ENCODE data around the gene PRKN. TPM values are rescaled to one million over a fixed set of nuclear protein-coding genes. Genes with fewer than 3 reads are reported as not detected.
"Not testable (repeated sequence)": the region's sequence is repeated elsewhere in the genome, so short reads cannot be mapped to it uniquely, and the experiment has no call there.

Gene PRKN
- total RNA-seq, 1 experiment from 2014 or later, result 0.46 TPM

GRCh38 chr6:161316531-161316930 is 1411.0 kb downstream of the PRKN start:
- Histone ChIP-seq H3K4me1 (ENCODE audit: control insufficient read depth, insufficient read depth, low read length) (no peaks in the 10 kb centered on the region), H3K36me3 (ENCODE audit: control insufficient read depth, insufficient read depth, low read length) (no peaks in the 10 kb centered on the region), H3K27me3 (ENCODE audit: control insufficient read depth, insufficient read depth, low read length) (no peaks in the 10 kb centered on the region), H3K27ac (ENCODE audit: low read length) (no peak overlapping the region), H3K9me3 (ENCODE audit: control insufficient read depth, insufficient read depth, low read depth, low read length) (no peaks in the 10 kb centered on the region), H3K4me3 (ENCODE audit: low read depth in 2 of 2, low read length in 2 of 2) (no peak overlapping the region)
- POLR2A ChIA-PET, result no interaction called here
- TF ChIP-seq POLR2AphosphoS5 (IDR thresholded peaks at IDR 0.05; ENCODE audit: low read depth, low read length), result no peak
- CTCF ChIA-PET, result no interaction called here
- no TSS peak for BruUV-seq (replicated peaks)
- DNase-seq (ENCODE audit: low read depth, low spot score) (no peak), ATAC-seq (no peak)
- intact Hi-C loops (cut with micrococcal nuclease; ENCODE audit: unreplicated experiment) (no loop called here), in situ Hi-C loops (cut with HindIII; ENCODE audit: low pct_unique_long_range_greater_than_20kb, low sequenced_read_pairs) (no loop called here)

DNA sequence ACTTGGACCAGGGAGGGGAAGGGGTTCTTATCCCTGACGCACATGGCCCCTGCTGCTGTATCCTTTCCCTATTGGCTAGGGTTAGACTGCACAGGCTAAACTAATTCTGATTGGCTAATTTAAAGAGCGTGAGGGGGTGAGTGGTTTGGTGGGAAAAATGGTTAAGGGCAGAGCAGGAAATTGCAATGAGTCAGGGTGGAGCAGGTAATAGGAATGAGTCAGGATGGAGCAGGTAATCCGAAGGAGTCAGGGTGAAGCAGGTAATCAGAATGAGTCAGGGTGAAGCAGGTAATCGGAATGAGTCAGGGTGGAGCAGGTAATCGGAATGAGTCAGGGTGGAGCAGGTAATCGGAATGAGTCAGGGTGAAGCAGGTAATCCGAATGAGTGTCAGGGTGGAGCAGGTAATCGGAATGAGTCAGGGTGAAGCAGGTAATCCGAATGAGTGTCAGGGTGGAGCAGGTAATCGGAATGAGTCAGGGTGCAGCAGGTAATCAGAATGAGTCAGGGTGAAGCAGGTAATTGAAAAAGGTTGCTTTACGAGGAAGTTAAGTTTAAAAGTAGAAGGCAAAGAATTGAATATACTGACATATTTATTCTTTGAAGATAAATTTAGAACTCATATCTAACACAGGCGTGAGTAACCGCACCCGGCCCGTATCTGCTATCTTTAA is 1412.2 kb downstream of the PRKN start:
- in situ Hi-C loops (cut with HindIII; ENCODE audit: low pct_unique_long_range_greater_than_20kb, low sequenced_read_pairs); CTCF ChIA-PET; POLR2A ChIA-PET; H3K4me1 ChIP-seq (ENCODE audit: control insufficient read depth, insufficient read depth, low read length); H3K27ac ChIP-seq (ENCODE audit: low read length); intact Hi-C loops (cut with micrococcal nuclease; ENCODE audit: unreplicated experiment); H3K4me3 ChIP-seq (ENCODE audit: low read depth in 2 of 2, low read length in 2 of 2); DNase-seq (ENCODE audit: low read depth, low spot score); H3K36me3 ChIP-seq (ENCODE audit: control insufficient read depth, insufficient read depth, low read length); H3K9me3 ChIP-seq (ENCODE audit: control insufficient read depth, insufficient read depth, low read depth, low read length); BruUV-seq (replicated peaks); ATAC-seq; H3K27me3 ChIP-seq (ENCODE audit: control insufficient read depth, insufficient read depth, low read length): not testable (repeated sequence)

GRCh38 chr6:161314541-161315245 is 1412.9 kb downstream of the PRKN start:
- DNase-seq (ENCODE audit: low read depth, low spot score); H3K4me1 ChIP-seq (ENCODE audit: control insufficient read depth, insufficient read depth, low read length); H3K36me3 ChIP-seq (ENCODE audit: control insufficient read depth, insufficient read depth, low read length); H3K27me3 ChIP-seq (ENCODE audit: control insufficient read depth, insufficient read depth, low read length); POLR2A ChIA-PET; CTCF ChIA-PET; BruUV-seq (replicated peaks); H3K4me3 ChIP-seq (ENCODE audit: low read depth in 2 of 2, low read length in 2 of 2); in situ Hi-C loops (cut with HindIII; ENCODE audit: low pct_unique_long_range_greater_than_20kb, low sequenced_read_pairs); H3K27ac ChIP-seq (ENCODE audit: low read length); ATAC-seq; intact Hi-C loops (cut with micrococcal nuclease; ENCODE audit: unreplicated experiment); H3K9me3 ChIP-seq (ENCODE audit: control insufficient read depth, insufficient read depth, low read depth, low read length): not testable (repeated sequence)

DNA sequence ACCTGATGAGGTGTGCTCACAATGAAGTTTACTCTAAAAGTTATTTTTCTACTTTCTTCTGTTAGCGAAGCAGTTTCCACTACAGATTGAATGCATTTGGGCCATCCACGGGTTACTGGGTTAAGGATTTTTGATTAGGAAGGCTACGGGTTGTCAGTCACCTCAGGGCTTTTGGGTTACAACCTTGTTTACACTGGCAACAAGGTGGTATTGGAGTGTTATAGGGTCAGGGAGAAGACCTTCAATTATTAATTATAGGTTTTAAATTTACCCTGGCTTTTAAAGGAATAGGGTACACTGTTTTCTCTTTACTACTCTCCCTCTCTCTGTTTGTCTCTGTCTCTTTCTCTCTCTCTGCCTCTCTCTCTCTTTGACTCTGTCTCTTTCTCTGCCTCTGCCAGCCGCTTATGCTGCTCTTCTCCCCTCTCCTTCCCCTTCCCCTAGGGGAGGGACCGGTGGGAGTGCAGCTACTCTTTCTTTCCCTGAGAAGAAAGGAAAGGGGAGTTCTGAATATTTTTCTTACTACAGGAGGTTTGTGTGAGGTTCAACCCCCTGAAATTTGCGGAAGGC is 1413.5 kb downstream of the PRKN start:
- ATAC-seq (no peak), DNase-seq (ENCODE audit: low read depth, low spot score) (no peak)
- intact Hi-C loops (cut with micrococcal nuclease; ENCODE audit: unreplicated experiment), result no loop called here
- H3K36me3 ChIP-seq (ENCODE audit: control insufficient read depth, insufficient read depth, low read length), result no peaks in the 10 kb centered on the region
- H3K27me3 ChIP-seq (ENCODE audit: control insufficient read depth, insufficient read depth, low read length), result no peaks in the 10 kb centered on the region
- H3K9me3 ChIP-seq (ENCODE audit: control insufficient read depth, insufficient read depth, low read depth, low read length), result no peaks in the 10 kb centered on the region
- no TSS peak for BruUV-seq (replicated peaks)
- TF ChIP-seq POLR2AphosphoS5 (IDR thresholded peaks at IDR 0.05; ENCODE audit: low read depth, low read length), result no peak
- TF ChIP-seq, protein P1, sequence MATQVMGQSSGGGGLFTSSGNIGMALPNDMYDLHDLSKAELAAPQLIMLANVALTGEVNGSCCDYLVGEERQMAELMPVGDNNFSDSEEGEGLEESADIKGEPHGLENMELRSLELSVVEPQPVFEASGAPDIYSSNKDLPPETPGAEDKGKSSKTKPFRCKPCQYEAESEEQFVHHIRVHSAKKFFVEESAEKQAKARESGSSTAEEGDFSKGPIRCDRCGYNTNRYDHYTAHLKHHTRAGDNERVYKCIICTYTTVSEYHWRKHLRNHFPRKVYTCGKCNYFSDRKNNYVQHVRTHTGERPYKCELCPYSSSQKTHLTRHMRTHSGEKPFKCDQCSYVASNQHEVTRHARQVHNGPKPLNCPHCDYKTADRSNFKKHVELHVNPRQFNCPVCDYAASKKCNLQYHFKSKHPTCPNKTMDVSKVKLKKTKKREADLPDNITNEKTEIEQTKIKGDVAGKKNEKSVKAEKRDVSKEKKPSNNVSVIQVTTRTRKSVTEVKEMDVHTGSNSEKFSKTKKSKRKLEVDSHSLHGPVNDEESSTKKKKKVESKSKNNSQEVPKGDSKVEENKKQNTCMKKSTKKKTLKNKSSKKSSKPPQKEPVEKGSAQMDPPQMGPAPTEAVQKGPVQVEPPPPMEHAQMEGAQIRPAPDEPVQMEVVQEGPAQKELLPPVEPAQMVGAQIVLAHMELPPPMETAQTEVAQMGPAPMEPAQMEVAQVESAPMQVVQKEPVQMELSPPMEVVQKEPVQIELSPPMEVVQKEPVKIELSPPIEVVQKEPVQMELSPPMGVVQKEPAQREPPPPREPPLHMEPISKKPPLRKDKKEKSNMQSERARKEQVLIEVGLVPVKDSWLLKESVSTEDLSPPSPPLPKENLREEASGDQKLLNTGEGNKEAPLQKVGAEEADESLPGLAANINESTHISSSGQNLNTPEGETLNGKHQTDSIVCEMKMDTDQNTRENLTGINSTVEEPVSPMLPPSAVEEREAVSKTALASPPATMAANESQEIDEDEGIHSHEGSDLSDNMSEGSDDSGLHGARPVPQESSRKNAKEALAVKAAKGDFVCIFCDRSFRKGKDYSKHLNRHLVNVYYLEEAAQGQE (IDR thresholded peaks at IDR 0.05; ENCODE audit: insufficient read depth in 1 of 2, low read depth in 2 of 2, low read length in 1 of 2), result no peak
- TF ChIP-seq SIN3A (IDR thresholded peaks at IDR 0.05; ENCODE audit: borderline replicate concordance, insufficient read depth, low read depth, low read length), result no peak
- TF ChIP-seq, protein P2, sequence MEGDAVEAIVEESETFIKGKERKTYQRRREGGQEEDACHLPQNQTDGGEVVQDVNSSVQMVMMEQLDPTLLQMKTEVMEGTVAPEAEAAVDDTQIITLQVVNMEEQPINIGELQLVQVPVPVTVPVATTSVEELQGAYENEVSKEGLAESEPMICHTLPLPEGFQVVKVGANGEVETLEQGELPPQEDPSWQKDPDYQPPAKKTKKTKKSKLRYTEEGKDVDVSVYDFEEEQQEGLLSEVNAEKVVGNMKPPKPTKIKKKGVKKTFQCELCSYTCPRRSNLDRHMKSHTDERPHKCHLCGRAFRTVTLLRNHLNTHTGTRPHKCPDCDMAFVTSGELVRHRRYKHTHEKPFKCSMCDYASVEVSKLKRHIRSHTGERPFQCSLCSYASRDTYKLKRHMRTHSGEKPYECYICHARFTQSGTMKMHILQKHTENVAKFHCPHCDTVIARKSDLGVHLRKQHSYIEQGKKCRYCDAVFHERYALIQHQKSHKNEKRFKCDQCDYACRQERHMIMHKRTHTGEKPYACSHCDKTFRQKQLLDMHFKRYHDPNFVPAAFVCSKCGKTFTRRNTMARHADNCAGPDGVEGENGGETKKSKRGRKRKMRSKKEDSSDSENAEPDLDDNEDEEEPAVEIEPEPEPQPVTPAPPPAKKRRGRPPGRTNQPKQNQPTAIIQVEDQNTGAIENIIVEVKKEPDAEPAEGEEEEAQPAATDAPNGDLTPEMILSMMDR (IDR thresholded peaks at IDR 0.05), result no peak
- TF ChIP-seq TCF7L2 (IDR thresholded peaks at IDR 0.05; ENCODE audit: low read depth, low read length), result no peak
- CTCF ChIA-PET, result no interaction called here
- in situ Hi-C loops (cut with HindIII; ENCODE audit: low pct_unique_long_range_greater_than_20kb, low sequenced_read_pairs), result no loop called here
- POLR2A ChIA-PET, result no interaction called here
- H3K27ac ChIP-seq (ENCODE audit: low read length), result no peak overlapping the region
- no peak overlapping the region for H3K4me3 ChIP-seq (ENCODE audit: low read depth in 2 of 2, low read length in 2 of 2)
- H3K4me1 ChIP-seq (ENCODE audit: control insufficient read depth, insufficient read depth, low read length), result no peaks in the 10 kb centered on the region

GRCh38 chr6:161313475-161313874 is 1414.1 kb downstream of the PRKN start:
- H3K36me3 ChIP-seq (ENCODE audit: control insufficient read depth, insufficient read depth, low read length); H3K9me3 ChIP-seq (ENCODE audit: control insufficient read depth, insufficient read depth, low read depth, low read length); H3K27ac ChIP-seq (ENCODE audit: low read length); H3K4me1 ChIP-seq (ENCODE audit: control insufficient read depth, insufficient read depth, low read length); H3K4me3 ChIP-seq (ENCODE audit: low read depth in 2 of 2, low read length in 2 of 2); H3K27me3 ChIP-seq (ENCODE audit: control insufficient read depth, insufficient read depth, low read length); POLR2A ChIA-PET; ATAC-seq; BruUV-seq (replicated peaks); CTCF ChIA-PET; DNase-seq (ENCODE audit: low read depth, low spot score); intact Hi-C loops (cut with micrococcal nuclease; ENCODE audit: unreplicated experiment); in situ Hi-C loops (cut with HindIII; ENCODE audit: low pct_unique_long_range_greater_than_20kb, low sequenced_read_pairs): not testable (repeated sequence)
